CD14-positive monocyte (primary cell): ENCODE results near the gene TBX18. TPM values are rescaled to one million over a fixed set of nuclear protein-coding genes. Genes with fewer than 3 reads are reported as not detected.

ENCODE experiments used
- DNase-seq, 3 donors: peaks; one replicate each; pipeline ENCODE4 v3.0.0-alpha.2; 2011 to 2022
- H2AFZ ChIP-seq: 2 replicates; pipeline ENCODE4 v1.6.0; 2012; ENCODE audit warnings: mild to moderate bottlenecking, low read depth, low read length, inconsistent platforms; ENCODE audit not compliant: insufficient read depth, poor library complexity, severe bottlenecking
- H3K27ac ChIP-seq, 2 donors: 1 replicate in 1 of 2; 2 replicates in 1 of 2; pipeline ENCODE4 v1.5.1; 2012 to 2013; ENCODE audit warnings: low read length in 2 of 2, control low read depth in 1 of 2, inconsistent platforms in 1 of 2, low read depth in 1 of 2, mild to moderate bottlenecking in 1 of 2
- H3K27me3 ChIP-seq, 2 donors: one replicate each; pipeline versions ENCODE4 v1.6.0 to v1.6.1; 2011 to 2013; ENCODE audit warnings: low read length in 2 of 2; ENCODE audit not compliant: control insufficient read depth in 2 of 2, insufficient read depth in 2 of 2
- H3K36me3 ChIP-seq, 2 donors: replicated peaks in 1 of 2; 1 replicate in 1 of 2; 2 replicates in 1 of 2; pipeline versions ENCODE4 v1.5.1 to v1.6.1; 2012 to 2013; ENCODE audit warnings: low read length in 2 of 2, control low read depth in 1 of 2, inconsistent platforms in 1 of 2, mild to moderate bottlenecking in 1 of 2; ENCODE audit not compliant: insufficient read depth in 2 of 2, control insufficient read depth in 1 of 2
- H3K4me1 ChIP-seq, 2 donors: 1 replicate in 1 of 2; 2 replicates in 1 of 2; pipeline versions ENCODE4 v1.5.1 to v1.6.1; 2012 to 2013; ENCODE audit warnings: low read length in 2 of 2, control low read depth in 1 of 2, inconsistent platforms in 1 of 2, mild to moderate bottlenecking in 1 of 2, moderate library complexity in 1 of 2; ENCODE audit not compliant: insufficient read depth in 2 of 2, control insufficient read depth in 1 of 2
- H3K4me2 ChIP-seq: replicated peaks from 2 replicates; pipeline ENCODE3; 2012; ENCODE audit warnings: low read length, moderate library complexity, mild to moderate bottlenecking; ENCODE audit not compliant: poor library complexity, severe bottlenecking; ENCODE audit errors: extremely low read depth
- H3K4me3 ChIP-seq, 3 experiments: fragments of 200-600 bp in 1 of 3; sonication (generic) in 1 of 3; replicated peaks in 1 of 3; 1 replicate in 2 of 3; 2 replicates in 1 of 3; pipeline ENCODE4 v1.5.1; 2011 to 2013; ENCODE audit warnings: low read length in 3 of 3, mild to moderate bottlenecking in 3 of 3, control low read depth in 2 of 3, low read depth in 2 of 3, inconsistent platforms in 1 of 3, moderate library complexity in 1 of 3
- H3K79me2 ChIP-seq: 2 replicates; pipeline ENCODE4 v1.6.0; 2012; ENCODE audit warnings: mild to moderate bottlenecking, control low read depth, inconsistent platforms, low read length, moderate library complexity; ENCODE audit not compliant: insufficient read depth
- H3K9ac ChIP-seq: 2 replicates; pipeline ENCODE4 v1.6.0; 2017; ENCODE audit warnings: low read length, mild to moderate bottlenecking; ENCODE audit not compliant: insufficient read depth, poor library complexity, severe bottlenecking
- H3K9me3 ChIP-seq, 2 donors: replicated peaks in 1 of 2; 1 replicate in 1 of 2; 2 replicates in 1 of 2; pipeline versions ENCODE4 v1.5.1 to v1.6.1; 2012 to 2013; ENCODE audit warnings: low read length in 2 of 2, control low read depth in 1 of 2; ENCODE audit not compliant: control insufficient read depth in 1 of 2, insufficient read depth in 1 of 2
- H4K20me1 ChIP-seq: 2 replicates; pipeline ENCODE4 v1.6.0; 2012; ENCODE audit warnings: mild to moderate bottlenecking, low read length, control low read depth, moderate library complexity; ENCODE audit not compliant: insufficient read depth
- H3K27ac Mint-ChIP-seq, 7 donors: one replicate each; pipeline ENCODE4 v1.8.0; 2020; ENCODE audit warnings: mild to moderate bottlenecking in 7 of 7, mixed read lengths in 7 of 7, moderate library complexity in 6 of 7, inconsistent platforms in 2 of 7
- H3K27me3 Mint-ChIP-seq, 3 donors: one replicate each; pipeline ENCODE4 v1.8.0; 2021 to 2022; ENCODE audit warnings: low read depth in 3 of 3, mild to moderate bottlenecking in 3 of 3, mixed read lengths in 3 of 3, moderate library complexity in 3 of 3, inconsistent platforms in 1 of 3
- H3K36me3 Mint-ChIP-seq, 2 donors: one replicate each; pipeline ENCODE4 v1.8.0; 2020; ENCODE audit warnings: mixed read lengths in 2 of 2, inconsistent platforms in 1 of 2, mild to moderate bottlenecking in 1 of 2
- H3K4me1 Mint-ChIP-seq: one replicate; pipeline ENCODE4 v1.8.0; 2020; ENCODE audit warnings: mild to moderate bottlenecking, mixed read lengths
- H3K4me3 Mint-ChIP-seq, 2 donors: one replicate each; pipeline ENCODE4 v1.8.0; 2020; ENCODE audit warnings: mild to moderate bottlenecking in 2 of 2, mixed read lengths in 2 of 2, moderate library complexity in 1 of 2
- H3K9me3 Mint-ChIP-seq, 7 donors: one replicate each; pipeline ENCODE4 v1.8.0; 2020 to 2022; ENCODE audit warnings: mixed read lengths in 7 of 7, mild to moderate bottlenecking in 6 of 7, moderate library complexity in 6 of 7, inconsistent platforms in 2 of 7
- CTCF ChIP-seq: fragments of 200-600 bp; IDR thresholded peaks from one replicate; pipeline ENCODE4 v1.8.0; 2022; ENCODE audit warnings: antibody characterized with exemption, mild to moderate bottlenecking
- WGBS: methylation state at CpG from one replicate; pipeline ENCODE4 v1.1.5; 2013; ENCODE audit warnings: missing lambda C conversion rate; ENCODE audit not compliant: insufficient coverage; 5-methylcytosine and 5-hydroxymethylcytosine counted together
- intact Hi-C, 2 donors: fragments of 100-400 bp; cut with micrococcal nuclease; formaldehyde crosslinking; loops; one replicate each; pipeline versions ENCODE4 v1.15.0 to v1.15.1; 2023
- polyA plus RNA-seq, 3 donors: library from polyadenylated mRNA; depleted of rRNA in 1 of 3; unstranded in 2 of 3; stranded (reverse) in 1 of 3; fragments of 300-500 nt in 2 of 3; fragments of >200 nt in 1 of 3; fragmentation: Illumina TruSeq in 2 of 3; gene quantifications; 1 replicate in 2 of 3; 2 replicates in 1 of 3; pipeline ENCODE4 v1.2.3, GENCODE V29; 2012 to 2021

Gene TBX18
- polyA plus RNA-seq, 3 donors = 0.01 TPM; not detected in 2

- DNase-seq = no peak
- H3K4me2 ChIP-seq = no peak overlapping the region
- H3K9me3 ChIP-seq = peaks cover 3 to 34% of the 10 kb centered on the region in 2 donors
- no peak overlapping the region for H2AFZ ChIP-seq
- WGBS = no CpG with 5 or more reads among the region's 3 CpGs
- Mint-ChIP-seq H3K4me3 (peak overlapping the region in 1 of 2 donors; percentile 82), H3K9me3 (peaks cover 3 to 27% (median 14%) of the 10 kb centered on the region in 7 donors), H3K27me3 (peaks cover 62 to 78% (median 67%) of the 10 kb centered on the region in 3 donors), H3K36me3 (no peaks in the 10 kb centered on the region), H3K4me1 (peaks cover 4% of the 10 kb centered on the region), H3K27ac (no peak overlapping the region)
- no peak overlapping the region for H3K9ac ChIP-seq
- no peaks in the 10 kb centered on the region for H4K20me1 ChIP-seq
- no peaks in the 10 kb centered on the region for H3K79me2 ChIP-seq
- no peaks in the 10 kb centered on the region for H3K4me1 ChIP-seq
- H3K27ac ChIP-seq = no peak overlapping the region
- H3K36me3 ChIP-seq = no peaks in the 10 kb centered on the region
- no peak overlapping the region for H3K4me3 ChIP-seq
- intact Hi-C loops = no loop called here
- H3K27me3 ChIP-seq = peaks cover 64 to 74% of the 10 kb centered on the region in 2 donors
- TF ChIP-seq CTCF = no peak
Measured at GRCh38 chr6:84775751-84776150, 11.4 kb upstream of the TBX18 start.

- no peaks in the 10 kb centered on the region for H3K36me3 Mint-ChIP-seq
- H3K4me1 Mint-ChIP-seq = peaks cover 4% of the 10 kb centered on the region
- Histone ChIP-seq H2AFZ (no peak overlapping the region), H3K27me3 (peaks cover 67 to 82% of the 10 kb centered on the region in 2 donors), H3K4me2 (peak overlapping the region; percentile 30), H3K36me3 (no peaks in the 10 kb centered on the region), H3K9ac (no peak overlapping the region), H3K4me3 (no peak overlapping the region), H4K20me1 (no peaks in the 10 kb centered on the region), H3K9me3 (peaks cover 3 to 40% of the 10 kb centered on the region in 2 donors), H3K79me2 (no peaks in the 10 kb centered on the region), H3K27ac (no peak overlapping the region), H3K4me1 (no peaks in the 10 kb centered on the region)
- H3K27ac Mint-ChIP-seq = no peak overlapping the region
- peak overlapping the region in 1 of 2 donors; percentile 82 for H3K4me3 Mint-ChIP-seq
- intact Hi-C loops = no loop called here
- H3K9me3 Mint-ChIP-seq = peaks cover 3 to 27% (median 14%) of the 10 kb centered on the region in 7 donors
- WGBS = 6% methylated on average over 8 of the region's 14 CpGs
- peaks cover 70 to 82% (median 71%) of the 10 kb centered on the region in 3 donors for H3K27me3 Mint-ChIP-seq
- DNase-seq = no peak
- TF ChIP-seq CTCF = no peak
Measured at GRCh38 chr6:84774985-84775284, 10.5 kb upstream of the TBX18 start.
